ENCODE results near the gene TPRX1.
"Not testable (repeated sequence)": the region's sequence is repeated elsewhere in the genome, so short reads cannot be mapped to it uniquely, and the experiment has no call there.

TPRX1 gene

GRCh38 chr19:47801270-47801669 is 3.1 kb downstream of the TPRX1 start:
- no peak for DNase-seq

GRCh38 chr19:47798904-47799266 is 5.5 kb downstream of the TPRX1 start:
- no peak for DNase-seq

GRCh38 chr19:47797996-47798903 is 6.1 kb downstream of the TPRX1 start:
- DNase-seq = no peak

GRCh38 chr19:47796785-47797184 is 7.6 kb downstream of the TPRX1 start:
- DNase-seq = no peak

- DNase-seq = no peak
Observed at GRCh38 chr19:47794526-47794925, 9.8 kb downstream of the TPRX1 start.

GRCh38 chr19:47792616-47793015 is 11.7 kb downstream of the TPRX1 start:
- no peak for DNase-seq

GRCh38 chr19:47790398-47790814 is 13.9 kb downstream of the TPRX1 start:
- peak; percentile 73 for DNase-seq

- not testable (repeated sequence) for DNase-seq
Observed at GRCh38 chr19:47789811-47790210, 14.5 kb downstream of the TPRX1 start.

GRCh38 chr19:47787307-47787706 is 17.0 kb downstream of the TPRX1 start:
- DNase-seq = not testable (repeated sequence)

- DNase-seq = no peak
Observed at GRCh38 chr19:47786566-47786965, 17.8 kb downstream of the TPRX1 start.

GRCh38 chr19:47781590-47782262 is 22.6 kb downstream of the TPRX1 start:
- no peak for DNase-seq

- DNase-seq = no peak
Observed at GRCh38 chr19:47780215-47780551, 24.2 kb downstream of the TPRX1 start.

GRCh38 chr19:47779524-47780214 is 24.7 kb downstream of the TPRX1 start:
- no peak for DNase-seq

- DNase-seq = no peak
Observed at GRCh38 chr19:47778954-47779351, 25.4 kb downstream of the TPRX1 start.

GRCh38 chr19:47778049-47778953 is 26.1 kb downstream of the TPRX1 start, which contains the start of gene SELENOW:
Gene SELENOW (plus strand): TSS chr19:47778703. CDS start chr19:47778786, 83 bp downstream.
- peak; percentile 64 for DNase-seq

- not testable (repeated sequence) for DNase-seq
Observed at GRCh38 chr19:47777245-47778048, 26.9 kb downstream of the TPRX1 start.

- no peak for DNase-seq
Observed at GRCh38 chr19:47776568-47776967, 27.8 kb downstream of the TPRX1 start.

- not testable (repeated sequence) for DNase-seq
Observed at GRCh38 chr19:47771291-47771690, 33.1 kb downstream of the TPRX1 start.

- DNase-seq = no peak
Observed at GRCh38 chr19:47769534-47769933, 34.8 kb downstream of the TPRX1 start.

GRCh38 chr19:47768604-47769003 is 35.7 kb downstream of the TPRX1 start:
- DNase-seq = no peak

GRCh38 chr19:47767349-47767748 is 37.0 kb downstream of the TPRX1 start:
- no peak for DNase-seq

- DNase-seq = no peak
Observed at GRCh38 chr19:47766670-47767069, 37.7 kb downstream of the TPRX1 start.
